IgD-negative memory B cell (primary cell): ENCODE measurements around the gene RAB44. TPM values are rescaled to one million over a fixed set of nuclear protein-coding genes. Genes with fewer than 3 reads are reported as not detected.

Source experiments
- H3K27ac Mint-ChIP-seq, 3 donors: one replicate each; pipeline ENCODE4 v1.8.0; 2020 to 2022; ENCODE audit warnings: mild to moderate bottlenecking in 3 of 3, mixed read lengths in 3 of 3, moderate library complexity in 1 of 3
- H3K27me3 Mint-ChIP-seq: one replicate; pipeline ENCODE4 v1.8.0; 2021; ENCODE audit warnings: mixed read lengths
- H3K36me3 Mint-ChIP-seq: one replicate; pipeline ENCODE4 v1.8.0; 2020; ENCODE audit warnings: mild to moderate bottlenecking, mixed read lengths
- H3K4me1 Mint-ChIP-seq, 3 donors: one replicate each; pipeline ENCODE4 v1.8.0; 2020 to 2022; ENCODE audit warnings: mixed read lengths in 3 of 3, mild to moderate bottlenecking in 1 of 3
- H3K4me3 Mint-ChIP-seq, 4 donors: one replicate each; pipeline ENCODE4 v1.8.0; 2020 to 2022; ENCODE audit warnings: mild to moderate bottlenecking in 4 of 4, mixed read lengths in 4 of 4, moderate library complexity in 3 of 4
- H3K9me3 Mint-ChIP-seq, 3 donors: one replicate each; pipeline ENCODE4 v1.8.0; 2020 to 2021; ENCODE audit warnings: mixed read lengths in 3 of 3, mild to moderate bottlenecking in 1 of 3
- polyA plus RNA-seq: library from polyadenylated mRNA; unstranded; fragments of 300-500 nt; fragmentation: Illumina TruSeq; gene quantifications from one replicate; pipeline ENCODE4 v1.2.3, GENCODE V29; 2021

RAB44 gene
- polyA plus RNA-seq, 1 donor from 2014 or later: not detected

DNA sequence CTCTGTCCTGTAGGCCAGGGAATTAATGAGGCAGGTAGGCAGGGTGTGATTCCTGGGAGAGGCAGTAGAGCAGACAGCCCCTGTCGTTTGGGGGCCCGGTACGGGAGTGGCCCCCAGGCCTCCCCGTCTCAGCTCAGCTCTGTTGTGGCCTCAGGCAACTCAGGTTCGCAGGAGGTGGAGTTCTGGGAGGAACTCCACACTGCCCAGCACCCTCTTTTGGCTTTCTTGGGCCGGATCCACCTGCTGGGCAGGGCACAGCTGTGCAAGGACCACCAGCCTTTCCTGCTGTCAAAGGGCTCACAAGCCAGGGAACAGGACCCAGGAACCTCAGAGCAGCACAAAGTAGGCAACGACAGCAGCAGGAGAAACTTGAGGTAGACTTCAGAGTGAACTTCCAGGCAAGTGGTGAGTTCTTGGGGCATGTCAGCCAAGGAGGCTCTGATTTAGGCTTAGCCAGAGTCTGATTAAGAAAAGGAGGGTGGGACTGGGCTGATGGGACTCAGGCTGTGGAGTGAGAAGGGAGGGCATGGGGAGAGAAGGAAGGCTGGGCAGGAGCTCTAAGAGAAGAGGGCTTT is 36.9 kb downstream of the RAB44 start:
- Mint-ChIP-seq H3K36me3 (peaks cover 3% of the 10 kb centered on the region), H3K27me3 (no peaks in the 10 kb centered on the region)

DNA sequence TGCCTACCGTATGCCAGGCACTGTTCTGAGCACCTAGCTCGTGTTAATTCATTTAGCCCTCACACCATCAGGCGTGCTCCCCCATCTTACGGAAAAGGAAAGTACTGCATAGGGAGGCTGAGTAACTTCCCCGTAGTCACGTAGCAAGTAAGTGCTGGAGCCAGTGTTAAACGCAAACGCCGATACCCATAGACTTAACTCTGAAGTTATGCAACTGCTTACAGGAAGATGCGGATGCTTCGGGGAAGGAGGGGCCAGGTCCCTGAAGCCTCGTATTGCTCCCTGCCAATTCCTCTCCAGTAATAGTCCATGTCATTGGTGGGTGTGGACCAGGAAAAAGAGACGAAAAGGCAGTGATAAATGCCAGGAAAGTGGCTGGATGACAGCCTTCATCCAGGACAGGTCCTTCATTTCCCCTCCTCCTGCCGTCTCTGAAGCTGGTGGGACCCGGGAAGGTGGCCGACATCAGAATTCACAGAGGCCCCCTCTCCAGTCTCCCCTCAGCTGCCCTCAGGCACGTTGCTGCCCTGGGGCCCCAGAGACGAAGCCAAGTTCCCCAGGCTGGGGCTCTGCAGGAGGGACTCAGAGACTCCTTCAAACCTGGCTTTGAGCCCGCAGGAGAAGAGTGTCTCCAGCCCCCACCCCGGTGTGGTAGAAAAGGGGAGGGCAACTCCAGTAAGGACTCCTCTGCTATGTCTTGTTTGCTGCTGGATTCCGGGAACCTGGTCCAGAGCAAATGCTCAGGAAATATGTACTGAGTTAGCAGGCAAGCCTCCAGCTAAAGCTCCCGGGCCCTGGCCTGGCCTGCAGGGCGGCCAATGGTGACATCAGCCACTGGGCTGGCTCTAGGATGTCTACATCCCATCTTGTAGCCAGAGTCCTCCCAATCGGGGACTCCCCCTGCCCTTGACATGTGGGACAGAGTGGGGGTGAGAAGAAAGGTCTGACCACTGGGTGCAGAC is 37.8 kb downstream of the RAB44 start:
- peaks cover 12 to 24% (median 21%) of the 10 kb centered on the region in 3 donors for H3K4me1 Mint-ChIP-seq
- peak overlapping the region in 2 of 3 donors; percentile 1 to 10 for H3K27ac Mint-ChIP-seq
- peaks cover 3% of the 10 kb centered on the region for H3K36me3 Mint-ChIP-seq
- no peaks in the 10 kb centered on the region for H3K27me3 Mint-ChIP-seq
- peak overlapping the region in 3 of 4 donors; percentile 53 to 88 (median 79) for H3K4me3 Mint-ChIP-seq
- no peaks in the 10 kb centered on the region for H3K9me3 Mint-ChIP-seq

More for the DNA sequence above, 36.9 kb downstream of the RAB44 start:
- no peaks in the 10 kb centered on the region for H3K9me3 Mint-ChIP-seq
- peak overlapping the region in 2 of 3 donors; percentile 10 to 57 for H3K27ac Mint-ChIP-seq
- H3K4me1 Mint-ChIP-seq: peaks cover 9 to 18% (median 14%) of the 10 kb centered on the region in 3 donors
- H3K4me3 Mint-ChIP-seq: peak overlapping the region in 3 of 4 donors; percentile 53 to 88 (median 79)

DNA sequence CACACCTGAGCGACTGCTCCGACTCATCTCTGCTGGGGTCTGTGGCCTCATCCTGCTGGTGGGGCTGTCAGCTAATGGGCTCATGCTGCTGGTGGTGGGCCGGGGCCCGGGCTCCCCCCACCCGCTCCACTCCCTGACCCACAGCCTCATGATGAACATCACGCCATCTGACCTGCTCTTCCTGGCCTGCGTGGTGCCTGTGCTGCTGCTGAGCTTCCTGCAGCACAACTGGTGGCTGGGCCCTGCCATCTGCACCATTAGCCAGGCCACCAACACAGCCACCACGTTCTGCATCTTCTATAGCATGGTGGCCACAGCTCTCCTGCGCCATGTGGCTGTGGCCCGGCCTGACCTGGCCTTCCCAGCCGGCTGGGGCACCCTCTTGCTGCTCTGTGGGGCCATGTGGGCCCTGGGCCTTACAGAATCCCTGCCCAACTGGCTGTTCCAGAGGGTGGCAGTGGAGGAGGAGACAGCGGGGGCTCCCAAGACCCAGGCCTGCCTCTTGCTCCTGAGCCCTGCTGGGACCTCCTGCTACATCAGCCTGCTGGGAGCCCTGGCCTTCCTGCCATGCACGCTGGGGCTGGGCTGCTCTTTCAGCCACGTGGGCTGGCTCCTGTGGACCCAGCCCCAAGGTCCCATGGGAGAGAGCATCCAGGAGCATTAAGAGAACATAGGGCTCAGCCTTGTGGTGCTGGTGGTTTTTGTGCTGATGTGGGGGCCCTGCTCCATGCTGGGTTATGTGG is 39.6 kb downstream of the RAB44 start:
- no peaks in the 10 kb centered on the region for H3K9me3 Mint-ChIP-seq
- H3K27ac Mint-ChIP-seq: peak overlapping the region in 1 of 3 donors; percentile 27
- peaks cover 16 to 28% (median 25%) of the 10 kb centered on the region in 3 donors for H3K4me1 Mint-ChIP-seq
- H3K36me3 Mint-ChIP-seq: no peaks in the 10 kb centered on the region
- H3K27me3 Mint-ChIP-seq: no peaks in the 10 kb centered on the region
- H3K4me3 Mint-ChIP-seq: no peak overlapping the region

DNA sequence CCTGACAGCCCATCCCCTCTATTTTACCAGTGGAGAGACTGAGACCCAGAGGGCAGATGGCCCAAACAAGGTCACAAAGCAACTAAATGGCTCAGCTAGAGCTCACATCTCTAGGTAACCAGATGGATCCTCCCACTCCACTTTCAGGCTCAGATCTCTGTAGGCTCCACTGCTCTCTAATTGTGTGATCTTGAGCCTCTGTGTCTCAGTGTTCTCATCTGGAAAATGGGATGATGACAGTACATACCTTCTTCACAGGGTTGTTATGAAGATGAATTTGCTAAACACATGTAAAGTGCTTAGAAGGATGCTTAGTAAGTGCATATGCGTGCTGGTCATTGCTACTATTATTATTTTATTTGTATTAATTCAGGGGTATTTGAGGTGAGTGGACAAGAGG is 40.5 kb downstream of the RAB44 start:
- no peak overlapping the region for H3K27ac Mint-ChIP-seq
- no peaks in the 10 kb centered on the region for H3K9me3 Mint-ChIP-seq
- peaks cover 23 to 32% (median 30%) of the 10 kb centered on the region in 3 donors for H3K4me1 Mint-ChIP-seq
- H3K27me3 Mint-ChIP-seq: no peaks in the 10 kb centered on the region
- H3K36me3 Mint-ChIP-seq: no peaks in the 10 kb centered on the region
- H3K4me3 Mint-ChIP-seq: peak overlapping the region in 1 of 4 donors; percentile 27

DNA sequence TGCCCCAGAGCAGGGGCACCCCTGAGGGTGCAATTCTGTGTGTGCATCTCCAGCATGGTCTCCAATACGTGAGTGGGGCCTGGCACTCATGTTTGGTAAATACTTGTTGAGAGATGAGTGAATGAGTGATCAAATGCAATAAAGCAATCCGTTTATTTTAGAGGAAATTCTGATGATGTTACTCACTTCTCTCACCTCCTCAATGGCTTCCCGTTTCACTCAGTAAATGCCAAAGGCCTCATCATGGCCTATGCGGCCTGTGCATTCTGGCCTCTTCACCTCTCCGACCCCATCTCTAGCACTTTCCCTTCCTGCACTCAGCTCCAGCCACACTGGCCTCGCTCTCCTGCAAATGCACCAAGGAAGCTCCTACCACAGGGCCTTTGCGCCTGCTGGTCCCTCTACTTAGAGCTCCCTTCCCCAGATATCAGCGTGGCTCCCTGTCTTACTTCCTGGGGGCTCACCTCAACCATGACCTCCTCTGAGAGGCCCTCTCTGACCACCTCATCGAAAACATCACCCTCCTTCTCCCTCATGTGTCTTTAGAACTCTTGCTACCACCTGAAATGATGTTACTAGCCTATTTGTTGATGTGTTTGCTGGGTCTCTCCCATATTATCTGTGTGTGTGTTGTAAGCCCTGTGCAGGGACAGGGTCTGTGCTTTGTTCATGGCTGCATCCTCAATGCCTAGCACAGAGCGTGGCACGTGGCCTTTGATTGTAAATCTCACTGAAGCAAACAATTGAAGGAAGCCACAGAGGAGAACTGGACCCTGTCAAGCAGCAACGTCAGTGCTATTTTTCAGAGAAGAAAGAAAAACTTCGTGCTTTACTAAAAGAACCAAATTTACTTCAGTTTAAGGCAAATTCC is 42.6 kb downstream of the RAB44 start:
- H3K9me3 Mint-ChIP-seq: no peaks in the 10 kb centered on the region
- H3K36me3 Mint-ChIP-seq: peaks cover 2% of the 10 kb centered on the region
- H3K27me3 Mint-ChIP-seq: no peaks in the 10 kb centered on the region
- H3K4me1 Mint-ChIP-seq: peaks cover 31 to 43% (median 38%) of the 10 kb centered on the region in 3 donors
- peak overlapping the region in 3 of 4 donors; percentile 23 to 80 (median 67) for H3K4me3 Mint-ChIP-seq
- H3K27ac Mint-ChIP-seq: peak overlapping the region; percentile 67 to 95 (median 79)

DNA sequence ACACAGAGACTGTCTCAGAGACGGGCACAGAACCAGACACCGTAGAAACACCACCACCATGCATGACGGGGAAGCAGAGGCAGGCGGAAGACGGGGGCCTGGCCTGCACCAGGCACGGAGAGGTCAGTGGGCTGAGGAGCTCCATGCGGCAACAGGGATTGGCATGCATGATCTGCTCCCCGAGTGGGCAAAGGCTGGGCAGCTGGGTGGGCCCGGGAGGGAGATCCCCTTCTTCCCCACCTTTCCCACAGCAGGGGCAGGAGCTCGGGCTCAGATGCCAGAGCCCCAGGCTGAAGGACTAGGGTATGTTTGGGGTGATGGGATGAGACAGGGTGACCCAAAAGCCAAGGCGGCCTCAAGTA is 43.2 kb downstream of the RAB44 start:
- H3K9me3 Mint-ChIP-seq: no peaks in the 10 kb centered on the region
- no peaks in the 10 kb centered on the region for H3K27me3 Mint-ChIP-seq
- H3K27ac Mint-ChIP-seq: peak overlapping the region; percentile 67 to 95 (median 79)
- H3K4me3 Mint-ChIP-seq: peak overlapping the region in 3 of 4 donors; percentile 23 to 80 (median 67)
- peaks cover 2% of the 10 kb centered on the region for H3K36me3 Mint-ChIP-seq
- H3K4me1 Mint-ChIP-seq: peaks cover 31 to 43% (median 37%) of the 10 kb centered on the region in 3 donors

DNA sequence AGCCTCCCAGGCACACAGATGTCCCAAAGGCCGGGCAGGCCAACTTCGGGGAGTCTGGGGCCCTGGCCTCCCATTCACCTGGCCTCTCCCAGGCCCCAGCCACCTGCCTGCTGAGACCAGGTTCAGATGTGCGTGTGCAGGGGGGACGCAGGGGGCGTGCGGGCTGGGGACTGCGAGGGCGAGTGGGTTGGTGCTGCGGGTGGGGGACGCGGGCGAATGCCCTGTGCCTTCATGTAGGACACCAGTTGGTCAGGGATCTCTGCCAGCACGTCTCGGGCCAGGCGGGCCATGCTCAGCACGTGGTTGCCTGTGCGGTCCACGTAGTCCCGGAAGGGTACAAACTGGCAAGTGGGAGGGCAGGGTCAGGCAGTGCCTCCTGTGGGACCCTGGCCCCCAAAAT is 44.5 kb downstream of the RAB44 start:
- H3K9me3 Mint-ChIP-seq: no peaks in the 10 kb centered on the region
- no peak overlapping the region for H3K4me3 Mint-ChIP-seq
- H3K27ac Mint-ChIP-seq: peak overlapping the region in 1 of 3 donors; percentile 67
- H3K4me1 Mint-ChIP-seq: peaks cover 39 to 49% (median 42%) of the 10 kb centered on the region in 3 donors
- H3K36me3 Mint-ChIP-seq: peaks cover 4% of the 10 kb centered on the region
- H3K27me3 Mint-ChIP-seq: no peaks in the 10 kb centered on the region

DNA sequence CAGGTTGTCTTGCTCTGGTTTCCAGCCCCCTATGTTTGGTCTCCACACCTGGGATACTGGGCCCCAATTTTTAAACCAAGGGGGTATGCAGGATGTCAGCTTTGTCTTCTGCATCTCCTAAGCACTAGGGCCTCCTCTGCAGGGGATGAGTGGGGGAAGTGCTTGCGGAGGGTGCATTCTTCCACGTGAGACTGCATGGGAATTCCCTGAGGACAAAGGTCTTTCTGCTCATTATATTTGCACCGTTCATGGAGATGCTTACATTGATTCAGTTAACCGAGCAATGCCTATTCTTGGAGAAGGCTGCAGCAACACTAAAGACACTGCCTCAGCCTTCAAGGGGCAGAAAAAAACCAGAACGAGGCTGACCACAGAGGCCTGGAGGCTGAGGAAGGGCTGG is 45.4 kb downstream of the RAB44 start:
- H3K4me1 Mint-ChIP-seq: peaks cover 39 to 46% (median 44%) of the 10 kb centered on the region in 3 donors
- peak overlapping the region; percentile 27 to 67 (median 31) for H3K27ac Mint-ChIP-seq
- H3K4me3 Mint-ChIP-seq: peak overlapping the region in 1 of 4 donors; percentile 12
- H3K9me3 Mint-ChIP-seq: no peaks in the 10 kb centered on the region
- H3K36me3 Mint-ChIP-seq: peaks cover 4% of the 10 kb centered on the region
- H3K27me3 Mint-ChIP-seq: no peaks in the 10 kb centered on the region

DNA sequence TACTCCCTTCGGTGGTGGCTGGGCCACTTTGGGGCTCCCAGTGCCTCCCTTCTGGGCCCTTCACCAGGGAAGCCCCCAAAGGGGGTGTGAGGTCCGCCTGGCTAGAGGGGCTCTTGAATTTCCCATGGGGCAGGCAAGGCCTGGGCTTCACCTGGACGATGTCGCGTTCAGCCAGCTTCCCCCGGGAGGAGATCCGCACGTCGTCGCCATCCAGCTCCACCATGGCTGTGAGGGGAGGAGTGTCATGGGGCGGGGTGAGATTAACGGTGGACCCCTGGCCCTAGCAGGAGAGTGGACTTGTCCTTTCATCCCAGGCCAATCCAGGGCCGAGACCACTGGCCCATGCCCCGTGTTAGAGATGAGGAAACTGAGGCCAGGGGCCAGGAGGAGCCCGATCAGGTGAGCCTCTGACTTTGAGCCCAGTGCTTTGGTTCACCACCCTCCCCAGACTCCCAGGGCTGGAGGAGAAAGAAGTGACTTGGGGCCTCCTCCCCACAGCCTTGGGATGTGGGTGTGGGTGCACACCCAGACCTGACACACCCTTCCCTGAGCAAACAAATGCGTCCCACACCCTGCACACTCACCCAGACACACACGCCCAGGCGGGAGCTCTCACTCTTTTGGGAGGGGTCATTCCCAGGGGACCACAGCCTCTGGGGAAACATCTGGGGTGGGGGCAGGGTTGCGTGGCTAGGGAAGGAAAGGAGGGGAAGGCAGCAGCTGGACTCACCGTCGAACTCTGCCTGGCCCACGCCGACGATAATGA is 46.1 kb downstream of the RAB44 start:
- peaks cover 9% of the 10 kb centered on the region for H3K36me3 Mint-ChIP-seq
- H3K27me3 Mint-ChIP-seq: no peaks in the 10 kb centered on the region
- H3K27ac Mint-ChIP-seq: peak overlapping the region; percentile 81 to 96 (median 86)
- H3K4me1 Mint-ChIP-seq: peaks cover 41 to 51% (median 46%) of the 10 kb centered on the region in 3 donors
- no peaks in the 10 kb centered on the region for H3K9me3 Mint-ChIP-seq
- H3K4me3 Mint-ChIP-seq: peak overlapping the region in 2 of 4 donors; percentile 70 to 79

DNA sequence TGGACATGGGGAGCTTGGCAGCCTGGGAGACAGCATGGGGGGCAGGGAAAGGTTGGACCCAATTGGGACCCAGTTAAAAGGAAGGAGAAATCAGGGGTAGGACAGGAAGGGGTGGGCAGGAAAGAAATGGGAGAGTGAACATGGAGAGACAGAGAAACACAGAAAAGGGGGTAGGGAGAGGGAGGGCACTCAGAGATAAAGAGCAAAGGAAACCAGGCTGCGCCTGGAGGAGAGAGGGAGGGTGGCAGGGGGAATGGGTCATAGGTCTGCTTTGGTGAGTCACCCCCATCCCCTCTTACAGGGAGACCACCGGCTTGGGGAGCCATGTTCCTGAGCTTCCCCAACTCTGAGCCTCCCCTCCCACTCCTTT is 46.7 kb downstream of the RAB44 start:
- H3K36me3 Mint-ChIP-seq: peaks cover 12% of the 10 kb centered on the region
- peak overlapping the region in 2 of 4 donors; percentile 70 to 79 for H3K4me3 Mint-ChIP-seq
- peak overlapping the region; percentile 81 to 96 (median 86) for H3K27ac Mint-ChIP-seq

DNA sequence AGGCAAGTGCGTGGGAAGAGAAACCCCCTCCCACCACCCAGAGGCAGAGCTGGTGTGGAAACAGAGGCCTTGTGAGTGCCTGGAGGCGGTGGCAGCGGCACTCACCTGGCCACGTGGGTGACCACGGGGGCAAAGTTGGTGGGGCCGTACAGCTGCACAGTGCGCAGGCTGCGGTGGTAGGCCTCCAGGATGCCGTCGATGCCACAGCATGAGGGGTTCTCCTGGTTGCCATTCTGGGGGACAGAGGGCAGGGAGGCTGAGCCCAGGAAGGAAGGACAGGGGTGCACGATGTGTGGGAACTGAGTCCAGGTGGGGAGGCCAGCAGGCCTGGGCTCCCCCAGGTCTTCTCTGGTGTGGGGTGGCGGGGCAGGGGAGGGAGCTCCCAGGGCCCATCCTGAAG is 47.7 kb downstream of the RAB44 start:
- Mint-ChIP-seq H3K9me3 (no peaks in the 10 kb centered on the region), H3K4me3 (peak overlapping the region in 1 of 4 donors; percentile 49), H3K4me1 (peaks cover 42 to 44% (median 43%) of the 10 kb centered on the region in 3 donors), H3K27ac (peak overlapping the region in 1 of 3 donors; percentile 96), H3K36me3 (peaks cover 13% of the 10 kb centered on the region), H3K27me3 (no peaks in the 10 kb centered on the region)

More for the DNA sequence above, 46.7 kb downstream of the RAB44 start:
- no peaks in the 10 kb centered on the region for H3K27me3 Mint-ChIP-seq
- H3K9me3 Mint-ChIP-seq: no peaks in the 10 kb centered on the region
- peaks cover 44 to 46% (median 46%) of the 10 kb centered on the region in 3 donors for H3K4me1 Mint-ChIP-seq

DNA sequence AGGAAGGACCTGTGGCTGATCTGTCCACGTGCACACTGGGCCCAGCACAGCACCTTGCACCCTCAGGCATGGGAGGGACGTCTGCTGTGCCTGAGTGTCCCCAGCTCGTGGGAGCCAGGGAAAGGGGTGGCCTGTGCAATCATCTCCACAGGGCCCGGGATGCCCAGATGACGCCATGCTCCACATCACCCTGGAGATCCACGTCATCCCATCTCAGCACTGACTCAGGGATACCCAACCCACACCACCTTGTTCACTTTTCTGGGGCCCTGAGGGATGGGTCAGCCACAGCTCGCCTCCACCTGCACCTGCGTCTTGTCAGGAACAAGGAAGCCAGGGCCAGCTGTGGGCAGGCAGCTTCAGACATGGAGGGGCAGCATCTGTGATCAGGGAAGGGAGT is 48.2 kb downstream of the RAB44 start:
- Mint-ChIP-seq H3K4me3 (no peak overlapping the region), H3K36me3 (peaks cover 17% of the 10 kb centered on the region), H3K9me3 (no peaks in the 10 kb centered on the region), H3K27me3 (no peaks in the 10 kb centered on the region), H3K27ac (peak overlapping the region in 1 of 3 donors; percentile 87), H3K4me1 (peaks cover 37 to 39% (median 38%) of the 10 kb centered on the region in 3 donors)

DNA sequence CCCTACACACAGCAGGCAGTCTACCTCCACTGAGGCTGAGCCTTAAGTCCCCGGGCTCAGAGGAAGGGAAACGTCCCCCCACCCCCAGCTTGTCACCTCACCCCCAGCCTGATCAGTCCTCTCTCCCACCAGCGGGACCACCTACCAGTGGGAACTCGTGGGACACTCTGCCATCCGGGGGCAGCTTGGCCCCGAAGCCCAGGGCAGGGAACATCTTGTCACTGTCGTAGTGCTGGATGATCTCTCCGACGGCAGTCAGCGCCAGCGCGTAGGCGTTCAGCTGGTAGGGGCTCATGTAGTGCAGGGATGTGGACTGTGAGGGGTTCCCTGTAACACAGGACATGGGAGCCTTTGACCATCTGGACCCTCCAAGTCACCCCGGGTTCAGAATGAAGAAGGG is 48.6 kb downstream of the RAB44 start:
- peak overlapping the region; percentile 23 to 87 (median 86) for H3K27ac Mint-ChIP-seq
- H3K4me3 Mint-ChIP-seq: no peak overlapping the region
- no peaks in the 10 kb centered on the region for H3K27me3 Mint-ChIP-seq
- peaks cover 35 to 42% (median 40%) of the 10 kb centered on the region in 3 donors for H3K4me1 Mint-ChIP-seq
- H3K36me3 Mint-ChIP-seq: peaks cover 17% of the 10 kb centered on the region
- no peaks in the 10 kb centered on the region for H3K9me3 Mint-ChIP-seq
